NCI-H1694 (cell line): Measurements from ENCODE around the gene ZNF17.
"Not testable (repeated sequence)": the region's sequence is repeated elsewhere in the genome, so short reads cannot be mapped to it uniquely, and the experiment has no call there.

ENCODE experiments used
- DNase-seq: peaks from one replicate; lab custom pipeline; 2025; lab: John Stamatoyannopoulos, UW

ZNF17 gene

DNA sequence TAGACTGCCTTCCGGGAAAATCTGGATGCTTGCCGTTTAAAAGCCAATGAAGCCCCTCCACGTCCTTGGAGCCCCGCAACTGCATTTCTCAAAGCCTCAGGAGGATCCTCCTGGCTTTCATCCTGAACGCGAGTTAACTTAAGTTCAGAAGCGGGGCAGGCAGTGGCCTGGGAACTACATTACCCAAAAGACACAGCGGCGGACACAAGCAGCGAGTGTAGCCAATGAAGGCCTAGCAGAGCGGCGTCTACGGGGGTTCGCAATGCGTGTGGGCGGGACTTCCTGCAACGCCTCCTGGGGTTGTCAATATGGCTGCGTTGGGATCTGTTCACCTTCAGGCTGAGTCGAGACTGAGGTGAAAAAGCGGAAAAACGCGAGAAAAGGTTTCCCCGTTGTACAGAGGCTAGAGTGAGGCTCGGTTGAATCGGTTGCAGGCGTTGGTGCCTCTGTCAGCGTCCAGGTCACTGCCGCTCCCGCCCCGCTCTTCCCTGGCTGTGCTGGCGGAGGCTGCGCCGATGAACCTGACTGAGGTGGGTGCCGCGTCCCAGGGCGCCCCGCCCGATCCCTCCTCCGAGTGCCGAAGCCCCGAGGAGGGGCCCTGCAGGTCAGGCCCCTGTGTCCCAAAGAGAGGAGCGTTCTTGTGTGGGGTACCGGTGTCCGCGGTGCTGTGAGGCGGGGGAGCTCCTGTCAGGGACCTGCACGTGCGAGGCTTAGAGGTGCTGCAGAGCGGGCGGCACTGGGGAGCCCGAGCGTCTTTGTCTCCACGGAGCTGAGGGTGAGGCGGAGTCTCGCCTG, at the start of gene ZNF17:
Gene ZNF17, plus strand, starts transcription at position 285 of the 795 bp plus-strand sequence. CDS start 2,455 bp downstream, outside the sequence.
- DNase-seq: peak; percentile 90

DNA sequence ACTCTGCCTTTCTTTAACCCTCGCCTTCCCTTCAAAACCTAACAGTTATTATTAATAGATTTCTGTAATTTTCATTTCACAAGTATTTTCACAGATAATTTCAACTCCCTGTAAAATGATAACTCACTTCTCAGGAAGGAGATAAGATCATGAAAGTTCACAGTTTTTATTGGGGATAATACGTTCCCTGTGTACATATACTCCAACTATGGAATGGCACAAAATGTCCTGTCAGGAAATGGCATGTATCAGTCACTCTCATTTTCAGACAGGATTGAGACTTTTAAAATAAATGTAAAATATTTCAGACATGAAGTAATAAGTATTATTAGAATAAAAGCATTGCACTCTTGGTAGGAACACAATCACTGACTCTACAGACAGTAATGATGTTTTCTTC, 48.5 kb upstream of the ZNF17 start:
- no peak for DNase-seq

DNA sequence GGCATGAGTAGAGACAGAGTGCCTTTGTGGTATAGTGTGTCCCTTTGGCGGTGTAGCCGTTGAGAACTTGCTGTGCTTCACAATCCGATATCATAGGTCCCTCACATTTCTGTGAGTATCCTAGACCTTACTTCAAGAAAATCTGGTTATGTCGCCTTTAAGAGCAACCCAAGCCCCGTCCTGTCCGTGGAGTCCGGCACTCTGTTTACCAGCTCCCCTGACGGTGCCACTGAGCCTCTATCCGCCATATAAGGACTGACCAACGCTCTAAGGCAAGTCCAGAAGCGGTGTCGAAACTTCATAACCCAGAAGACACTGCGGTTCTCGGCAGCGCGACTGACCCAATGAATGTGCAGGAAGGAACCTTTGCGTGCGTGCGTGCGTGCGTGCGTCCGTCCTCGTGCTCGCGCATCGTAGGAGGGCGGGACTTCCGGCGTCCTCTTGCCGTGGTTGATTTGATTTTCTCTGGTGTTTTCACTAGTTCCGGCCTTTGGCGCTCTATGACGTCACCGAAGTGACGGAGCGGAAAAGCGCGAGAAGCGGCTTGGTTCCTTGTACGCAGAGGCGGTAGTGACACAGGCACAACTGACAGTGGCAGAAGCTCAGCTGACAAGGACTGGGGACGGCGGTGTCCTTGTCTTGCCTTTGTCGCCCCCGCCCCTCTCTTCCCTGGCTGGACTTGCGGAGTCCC, 47.8 kb upstream of the ZNF17 start, which contains the start of the genes TRAPPC2B and ZNF547:
Gene TRAPPC2B, plus strand, starts transcription at position 555 of the 691 bp plus-strand sequence. CDS start 1,283 bp downstream, outside the sequence.
Gene ZNF547, plus strand, starts transcription at position 555 of the 691 bp plus-strand sequence. CDS start 5,005 bp downstream, outside the sequence.
- DNase-seq: peak; percentile 95

- no peak for DNase-seq
Observed at GRCh38 chr19:57363688-57364181, 47.2 kb upstream of the ZNF17 start.

- DNase-seq: no peak
Observed at GRCh38 chr19:57366776-57367175, 44.2 kb upstream of the ZNF17 start.

DNA sequence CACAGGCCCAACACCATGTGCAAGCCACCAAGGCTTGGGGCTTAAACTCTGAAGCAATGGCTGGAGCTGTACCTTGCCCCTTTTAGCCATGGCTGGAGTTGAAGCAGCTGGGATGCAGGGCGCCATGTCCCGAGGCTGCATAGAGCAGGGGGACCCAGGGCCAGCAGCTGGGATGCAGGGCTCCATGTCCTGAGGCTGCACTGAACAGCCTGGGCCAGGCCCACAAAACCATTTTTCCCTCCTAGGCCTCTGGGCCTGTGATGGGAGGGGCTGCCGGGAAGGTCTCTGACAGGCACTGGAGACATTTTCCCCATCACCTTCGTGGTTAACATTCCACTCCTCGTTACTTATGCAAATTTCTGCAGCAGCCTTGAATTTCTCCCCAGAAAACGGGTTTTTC, 36.8 kb upstream of the ZNF17 start:
- DNase-seq: no peak

DNA sequence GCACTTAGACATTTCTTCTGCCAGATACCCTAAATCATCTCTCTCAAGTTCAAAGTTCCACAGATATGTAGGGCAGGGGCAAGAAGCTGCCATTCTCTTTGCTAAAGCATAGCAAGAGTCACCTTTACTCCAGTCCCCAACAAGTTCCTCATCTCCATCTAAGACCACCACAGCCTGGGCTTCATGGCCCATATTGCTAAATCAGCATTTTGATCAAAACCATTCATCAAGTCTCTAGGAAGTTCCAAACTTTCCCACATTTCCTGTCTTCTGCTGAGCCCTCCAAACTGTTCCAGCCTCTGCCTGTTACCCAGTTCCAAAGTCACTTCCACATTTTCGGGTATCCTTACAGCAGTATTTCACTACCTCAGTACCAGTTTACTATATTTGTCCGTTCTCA, 36.3 kb upstream of the ZNF17 start:
- DNase-seq: not testable (repeated sequence)

DNA sequence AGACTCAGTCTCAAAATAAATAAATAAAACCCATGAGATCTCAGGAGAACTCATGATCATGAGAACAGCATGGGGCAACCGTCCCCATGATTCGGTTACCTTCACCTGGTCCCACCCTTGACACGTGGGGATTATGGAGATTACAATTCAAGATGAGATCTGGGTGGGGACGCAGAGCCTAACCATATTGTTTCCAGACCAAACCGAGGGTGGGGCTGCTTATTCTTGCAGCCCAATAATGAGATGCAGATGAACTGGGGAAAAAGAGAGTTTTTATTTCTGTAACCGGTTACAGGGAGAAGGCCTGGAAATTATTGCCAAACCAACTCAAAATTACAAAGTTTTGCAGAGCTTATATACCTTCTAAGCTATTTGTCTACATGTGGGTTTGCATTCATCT, 34.8 kb upstream of the ZNF17 start:
- no peak for DNase-seq

DNA sequence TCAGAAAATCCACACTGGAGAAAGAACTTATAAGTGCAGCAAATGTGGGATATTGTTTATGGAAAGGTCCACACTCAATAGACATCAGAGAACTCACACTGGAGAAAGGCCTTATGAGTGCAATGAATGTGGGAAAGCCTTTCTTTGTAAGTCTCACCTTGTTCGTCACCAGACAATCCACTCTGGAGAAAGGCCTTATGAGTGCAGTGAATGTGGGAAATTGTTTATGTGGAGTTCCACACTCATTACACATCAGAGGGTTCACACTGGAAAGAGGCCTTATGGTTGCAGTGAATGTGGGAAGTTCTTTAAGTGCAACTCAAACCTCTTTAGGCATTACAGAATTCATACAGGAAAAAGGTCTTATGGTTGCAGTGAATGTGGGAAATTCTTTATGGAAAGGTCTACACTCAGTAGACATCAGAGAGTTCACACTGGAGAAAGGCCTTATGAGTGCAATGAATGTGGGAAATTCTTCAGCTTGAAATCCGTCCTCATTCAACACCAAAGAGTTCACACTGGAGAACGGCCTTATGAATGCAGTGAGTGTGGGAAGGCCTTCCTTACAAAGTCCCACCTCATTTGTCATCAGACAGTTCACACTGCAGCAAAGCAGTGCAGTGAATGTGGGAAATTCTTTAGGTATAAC, 33.3 kb upstream of the ZNF17 start:
- DNase-seq: no peak

GRCh38 chr19:57380923-57381322, 30.0 kb upstream of the ZNF17 start:
- DNase-seq: no peak

- no peak for DNase-seq
Observed at GRCh38 chr19:57382806-57383488, 28.0 kb upstream of the ZNF17 start.

- no peak for DNase-seq
Observed at GRCh38 chr19:57389194-57389729, 21.7 kb upstream of the ZNF17 start.

DNA sequence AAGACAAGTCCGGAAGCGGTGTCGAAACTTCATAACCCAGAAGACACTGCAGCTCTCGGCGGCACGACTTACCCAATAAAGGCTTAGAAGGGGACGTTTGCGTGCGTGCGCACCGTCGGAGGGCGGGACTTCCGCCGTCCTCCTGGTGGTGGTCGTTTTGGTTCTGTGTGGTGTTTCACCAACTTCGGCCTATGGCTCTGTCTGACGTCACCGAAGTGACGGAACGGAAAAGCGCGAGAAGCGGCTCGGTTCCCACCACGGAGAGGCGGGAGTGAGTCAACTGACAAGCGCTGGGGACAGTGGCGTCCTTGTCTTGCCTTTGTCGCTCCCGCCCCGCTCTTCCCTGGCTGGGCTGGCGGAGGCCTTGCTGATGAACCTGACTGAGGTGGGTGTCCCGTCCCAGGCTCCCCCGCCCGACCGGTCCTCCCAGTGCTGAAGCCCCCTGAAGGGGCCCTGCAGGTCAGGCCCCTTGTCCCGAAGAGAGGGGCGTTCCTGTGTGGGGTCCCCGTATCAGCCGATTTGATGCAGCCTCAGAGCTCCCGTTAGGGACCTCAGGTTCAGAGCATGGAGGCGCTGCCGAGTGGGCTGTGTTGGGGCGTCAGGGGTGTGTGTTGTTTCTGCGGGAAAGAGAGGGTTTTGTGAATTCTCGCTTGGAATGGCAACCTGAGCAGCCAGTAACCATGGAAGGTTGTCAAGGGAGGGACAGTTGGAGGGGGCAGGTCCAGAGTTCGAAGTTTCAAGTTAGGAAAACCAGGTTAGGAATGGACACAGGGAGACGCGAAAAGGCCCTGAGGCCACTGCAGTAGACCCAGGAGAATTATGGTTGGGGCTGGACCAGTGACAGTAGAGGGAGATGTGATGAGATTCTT, 21.0 kb upstream of the ZNF17 start, which contains the start of gene ZNF548:
Gene ZNF548, plus strand, starts transcription at position 125 of the 869 bp plus-strand sequence. Its CDS starts 246 bp downstream, at position 371.
- DNase-seq: peak; percentile 97

DNA sequence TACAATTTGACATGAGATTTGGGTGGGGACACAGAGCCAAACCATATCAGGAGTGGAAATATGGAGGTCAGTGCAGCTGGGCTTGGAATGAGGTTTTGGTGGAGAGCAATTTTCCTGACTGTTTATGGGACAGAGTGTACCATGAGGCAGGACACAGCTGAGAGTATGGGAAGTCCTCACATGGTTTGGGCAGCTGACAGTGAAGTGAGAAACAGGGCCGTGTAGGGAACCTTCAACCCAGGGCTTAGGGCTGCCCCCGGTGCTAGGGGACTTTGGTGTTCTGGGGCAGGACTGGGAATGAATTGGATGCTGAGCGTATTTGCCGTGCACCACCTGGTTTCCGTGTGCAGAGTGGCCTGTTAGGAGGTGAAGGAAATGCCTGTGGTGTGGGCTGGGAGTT, 15.3 kb upstream of the ZNF17 start:
- no peak for DNase-seq

DNA sequence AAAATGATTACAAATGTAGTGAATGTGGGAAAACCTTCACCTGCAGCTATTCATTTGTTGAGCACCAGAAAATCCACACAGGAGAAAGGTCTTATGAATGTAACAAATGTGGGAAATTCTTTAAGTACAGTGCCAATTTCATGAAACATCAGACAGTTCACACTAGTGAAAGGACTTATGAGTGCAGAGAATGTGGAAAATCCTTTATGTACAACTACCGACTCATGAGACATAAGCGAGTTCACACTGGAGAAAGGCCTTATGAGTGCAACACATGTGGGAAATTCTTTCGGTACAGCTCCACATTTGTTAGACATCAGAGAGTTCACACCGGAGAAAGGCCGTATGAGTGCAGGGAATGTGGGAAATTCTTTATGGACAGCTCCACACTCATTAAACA, 12.1 kb upstream of the ZNF17 start:
- no peak for DNase-seq

GRCh38 chr19:57403737-57404563, 7.0 kb upstream of the ZNF17 start:
- DNase-seq: no peak

- DNase-seq: peak; percentile 12
Observed at GRCh38 chr19:57406516-57407123, 4.3 kb upstream of the ZNF17 start.

DNA sequence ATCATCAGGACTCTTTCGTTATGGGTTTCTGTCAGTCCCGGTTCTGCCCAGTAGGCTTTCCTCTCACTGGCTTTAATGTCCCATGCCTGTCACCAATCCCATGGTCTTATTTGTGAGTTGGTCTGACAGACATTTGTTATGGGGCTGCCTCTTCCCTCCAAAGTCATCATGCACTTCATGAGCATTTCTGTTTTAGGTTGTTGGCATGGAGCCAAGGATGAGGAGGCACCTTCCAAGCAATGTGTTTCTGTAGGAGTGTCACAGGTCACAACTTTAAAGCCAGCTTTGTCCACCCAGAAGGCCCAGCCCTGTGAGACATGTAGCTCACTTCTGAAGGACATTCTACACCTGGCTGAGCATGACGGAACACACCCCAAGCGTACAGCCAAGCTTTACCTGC, 8.5 kb downstream of the ZNF17 start:
- DNase-seq: no peak

- DNase-seq: no peak
Observed at GRCh38 chr19:57421037-57421436, 10.1 kb downstream of the ZNF17 start.
